OCI-LY1 (cell line): ENCODE data around the gene SERINC5.

Experiments used
- H2AFZ ChIP-seq: fragments of 200-600 bp; sonication (generic), shearing (Covaris generic); 2 replicates; pipeline ENCODE4 v1.6.0; 2014; ENCODE audit warnings: antibody characterized with exemption, mild to moderate bottlenecking, low read length
- H3F3A ChIP-seq: fragments of 200-600 bp; sonication (generic), shearing (Covaris generic); 2 replicates; pipeline ENCODE4 v1.6.0; 2014; ENCODE audit warnings: mild to moderate bottlenecking, antibody characterized with exemption, low read length, moderate library complexity; ENCODE audit not compliant: insufficient read depth
- H3K27ac ChIP-seq: fragments of 200-600 bp; sonication (generic); 2 replicates; pipeline ENCODE4 v1.5.1; 2014; ENCODE audit warnings: low read length, mixed run types, mild to moderate bottlenecking, low read depth; ENCODE audit not compliant: poor library complexity, severe bottlenecking
- H3K27me3 ChIP-seq: fragments of 200-600 bp; sonication (generic); 2 replicates; pipeline ENCODE4 v1.6.0; 2014; ENCODE audit warnings: antibody characterized with exemption, mild to moderate bottlenecking, low read length, moderate library complexity; ENCODE audit not compliant: insufficient read depth
- H3K36me3 ChIP-seq: fragments of 200-600 bp; sonication (generic); 2 replicates; pipeline ENCODE4 v1.6.1; 2014; ENCODE audit warnings: mild to moderate bottlenecking, antibody characterized with exemption, low read length, moderate library complexity, mixed read lengths; ENCODE audit not compliant: insufficient read depth
- H3K4me1 ChIP-seq: fragments of 200-600 bp; sonication (generic); 2 replicates; pipeline ENCODE4 v1.5.1; 2014; ENCODE audit warnings: mild to moderate bottlenecking, low read length, moderate library complexity; ENCODE audit not compliant: insufficient read depth, severe bottlenecking
- H3K4me2 ChIP-seq: fragments of 200-600 bp; sonication (generic), shearing (Covaris generic); 2 replicates; pipeline ENCODE4 v1.6.1; 2014; ENCODE audit warnings: low read length
- H3K4me3 ChIP-seq: fragments of 200-600 bp; sonication (generic); 2 replicates; pipeline ENCODE4 v1.5.1; 2014; ENCODE audit warnings: low read length, low read depth, mild to moderate bottlenecking, mixed read lengths; ENCODE audit not compliant: poor library complexity, severe bottlenecking
- H3K79me2 ChIP-seq: fragments of 200-600 bp; shearing (Covaris generic); 2 replicates; pipeline ENCODE4 v1.6.1; 2016; ENCODE audit warnings: mixed run types, low read length, mixed read lengths; ENCODE audit not compliant: insufficient read depth
- H3K9ac ChIP-seq: fragments of 200-600 bp; sonication (generic), shearing (Covaris generic); 2 replicates; pipeline ENCODE4 v1.6.1; 2014; ENCODE audit warnings: mild to moderate bottlenecking, low read length, mixed read lengths
- H3K9me2 ChIP-seq: fragments of 200-600 bp; sonication (generic), shearing (Covaris generic); 2 replicates; pipeline ENCODE4 v1.6.1; 2014; ENCODE audit warnings: low read depth, mild to moderate bottlenecking, low read length, mixed read lengths
- H3K9me3 ChIP-seq: fragments of 200-600 bp; shearing (Covaris generic); 2 replicates; pipeline ENCODE4 v1.6.1; 2014; ENCODE audit warnings: low read length, mixed read lengths
- H4K20me1 ChIP-seq: fragments of 200-600 bp; sonication (generic), shearing (Covaris generic); 2 replicates; pipeline ENCODE4 v1.6.0; 2016; ENCODE audit warnings: mild to moderate bottlenecking, low read length; ENCODE audit not compliant: insufficient read depth
- CTCF ChIP-seq: fragments of 200-600 bp; sonication (generic), shearing (Covaris generic); IDR thresholded peaks from 2 replicates; pipeline ENCODE4 v1.5.1; 2017; ENCODE audit warnings: mild to moderate bottlenecking, antibody characterized with exemption, low read length, moderate library complexity, mixed read lengths
- EZH2 ChIP-seq: fragments of 200-600 bp; sonication (generic), shearing (Covaris generic); IDR thresholded peaks from 2 replicates; pipeline ENCODE4 v1.8.0; 2017; ENCODE audit warnings: borderline replicate concordance, mixed run types, mild to moderate bottlenecking, antibody characterized with exemption, low read length, moderate library complexity, mixed read lengths

Gene SERINC5

DNA sequence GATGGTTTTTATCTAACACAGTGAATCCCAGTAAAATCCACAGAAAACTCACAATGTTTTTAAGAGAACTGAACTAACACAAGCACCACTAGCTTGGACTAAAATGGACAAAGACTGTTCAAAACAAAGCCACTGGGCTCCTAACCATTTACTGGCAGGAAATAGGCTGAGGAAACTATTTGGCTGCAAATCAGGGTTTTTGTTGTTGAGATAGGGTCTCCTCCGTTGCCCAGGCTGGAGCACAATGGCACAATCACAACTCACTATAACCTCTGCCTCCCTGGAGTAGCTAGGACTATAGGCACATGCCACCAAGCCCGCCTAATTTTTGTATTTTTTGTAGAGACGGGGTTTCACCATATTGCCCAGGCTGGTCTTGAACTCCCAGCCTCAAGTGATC, 121.0 kb downstream of the SERINC5 start:
- peaks cover 24% of the 10 kb centered on the region; the same call in 1 of the 2 replicates for H3K36me3 ChIP-seq
- TF ChIP-seq EZH2, result no peak
- no peaks in the 10 kb centered on the region for H3K9me2 ChIP-seq
- no peak overlapping the region for H3K9ac ChIP-seq
- no peak overlapping the region for H3K4me2 ChIP-seq
- no peaks in the 10 kb centered on the region for H4K20me1 ChIP-seq
- no peak overlapping the region for H3K27ac ChIP-seq
- peaks cover 27% of the 10 kb centered on the region for H3K4me1 ChIP-seq
- no peak overlapping the region for H3K4me3 ChIP-seq
- no peak overlapping the region for H2AFZ ChIP-seq
- H3K79me2 ChIP-seq, result no peaks in the 10 kb centered on the region
- H3K27me3 ChIP-seq, result no peaks in the 10 kb centered on the region
- H3F3A ChIP-seq, result 0 out of 2 replicates have a peak, but pooled peaks cover 3% of the 10 kb centered on the region
- H3K9me3 ChIP-seq, result no peaks in the 10 kb centered on the region

GRCh38 chr5:80129146-80129545, 126.7 kb downstream of the SERINC5 start:
- Histone ChIP-seq H3K9me2 (no peaks in the 10 kb centered on the region), H3K36me3 (no peaks in the 10 kb centered on the region), H3K9me3 (no peaks in the 10 kb centered on the region), H3F3A (0 out of 2 replicates have a peak, but pooled peaks cover 3% of the 10 kb centered on the region), H3K4me1 (no peaks in the 10 kb centered on the region), H3K27ac (no peak overlapping the region), H3K9ac (no peak overlapping the region), H3K27me3 (no peaks in the 10 kb centered on the region), H3K79me2 (no peaks in the 10 kb centered on the region), H3K4me2 (no peak overlapping the region), H4K20me1 (no peaks in the 10 kb centered on the region), H2AFZ (no peak overlapping the region), H3K4me3 (no peak overlapping the region)
- TF ChIP-seq EZH2 (no peak), CTCF (no peak)

DNA sequence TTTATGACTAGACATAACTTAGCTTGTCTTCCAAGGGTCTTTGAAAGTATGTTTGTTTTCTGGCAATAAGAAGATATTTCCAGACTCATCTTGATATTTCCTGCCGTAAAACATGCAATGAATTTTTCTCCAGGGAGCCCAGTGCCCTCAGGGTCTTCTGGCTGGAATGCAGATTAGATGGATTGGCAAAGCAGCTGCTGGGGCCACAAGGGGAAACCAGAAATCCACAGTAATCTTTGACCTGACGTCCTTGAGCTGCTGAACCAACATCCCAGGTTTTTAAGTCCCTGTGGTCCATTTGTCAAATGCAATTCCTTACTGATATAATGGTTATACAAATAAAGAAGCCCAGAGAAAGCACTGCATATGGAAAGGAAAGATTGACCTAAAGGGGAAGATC, 127.7 kb downstream of the SERINC5 start:
- Histone ChIP-seq H3F3A (0 out of 2 replicates have a peak, but pooled peaks cover 3% of the 10 kb centered on the region), H2AFZ (no peak overlapping the region), H3K4me3 (no peak overlapping the region), H3K79me2 (no peaks in the 10 kb centered on the region), H3K36me3 (no peaks in the 10 kb centered on the region), H3K9me2 (no peaks in the 10 kb centered on the region), H4K20me1 (no peaks in the 10 kb centered on the region), H3K9ac (no peak overlapping the region), H3K9me3 (no peaks in the 10 kb centered on the region), H3K4me2 (no peak overlapping the region), H3K4me1 (no peaks in the 10 kb centered on the region), H3K27ac (no peak overlapping the region), H3K27me3 (no peaks in the 10 kb centered on the region)
- TF ChIP-seq EZH2 (no peak), CTCF (no peak)

- Histone ChIP-seq H3K4me1 (no peaks in the 10 kb centered on the region), H3K4me2 (no peak overlapping the region)
Measured at GRCh38 chr5:80127116-80127552, 128.7 kb downstream of the SERINC5 start.

More at GRCh38 chr5:80127116-80127552, 128.7 kb downstream of the SERINC5 start:
- Histone ChIP-seq H3K27ac (no peak overlapping the region), H3K4me3 (no peak overlapping the region), H3K9me2 (no peaks in the 10 kb centered on the region), H3K36me3 (no peaks in the 10 kb centered on the region), H3F3A (0 out of 2 replicates have a peak, but pooled peaks cover 3% of the 10 kb centered on the region), H3K27me3 (no peaks in the 10 kb centered on the region), H3K9ac (no peak overlapping the region), H3K79me2 (no peaks in the 10 kb centered on the region), H2AFZ (no peak overlapping the region), H4K20me1 (no peaks in the 10 kb centered on the region), H3K9me3 (no peaks in the 10 kb centered on the region)
- no peak for TF ChIP-seq EZH2
